ENCODE measurements around the gene FNIP1.
"Not testable (repeated sequence)": the region's sequence is repeated elsewhere in the genome, so short reads cannot be mapped to it uniquely, and the experiment has no call there.

FNIP1 gene

GRCh38 chr5:131595088-131596033 lies 201.5 kb downstream of the FNIP1 start:
- no peak for DNase-seq

GRCh38 chr5:131593921-131594320 lies 202.9 kb downstream of the FNIP1 start:
- no peak for DNase-seq

GRCh38 chr5:131593436-131593835 lies 203.4 kb downstream of the FNIP1 start:
- not testable (repeated sequence) for DNase-seq

Data from NCI-H1417 treated with DMSO at 0.1 percent for 48 hours (cell line).